GM12878 (cell line): Measurements from ENCODE around the gene SLC6A17.

Source experiments
- ESRRA ChIP-seq: IDR thresholded peaks from 2 replicates; pipeline ENCODE4 v1.6.1; 2012; ENCODE audit warnings: mild to moderate bottlenecking, low read length, improper control_type of control experiment
- TF ChIP-seq, protein P1 (sequence below), 3 experiments: IDR thresholded peaks in 2 of 3; conservative IDR thresholded peaks in 1 of 3; 2 replicates each; pipeline ENCODE4 v1.5.1; 2011; ENCODE audit warnings: low read depth in 3 of 3, low read length in 3 of 3, mild to moderate bottlenecking in 3 of 3, control low read depth in 2 of 3, moderate library complexity in 2 of 3, inconsistent platforms in 1 of 3, mixed read lengths in 1 of 3; ENCODE audit not compliant: control insufficient read depth in 2 of 3, insufficient read depth in 1 of 3; ENCODE audit errors: extremely low read depth in 1 of 3

DNA sequence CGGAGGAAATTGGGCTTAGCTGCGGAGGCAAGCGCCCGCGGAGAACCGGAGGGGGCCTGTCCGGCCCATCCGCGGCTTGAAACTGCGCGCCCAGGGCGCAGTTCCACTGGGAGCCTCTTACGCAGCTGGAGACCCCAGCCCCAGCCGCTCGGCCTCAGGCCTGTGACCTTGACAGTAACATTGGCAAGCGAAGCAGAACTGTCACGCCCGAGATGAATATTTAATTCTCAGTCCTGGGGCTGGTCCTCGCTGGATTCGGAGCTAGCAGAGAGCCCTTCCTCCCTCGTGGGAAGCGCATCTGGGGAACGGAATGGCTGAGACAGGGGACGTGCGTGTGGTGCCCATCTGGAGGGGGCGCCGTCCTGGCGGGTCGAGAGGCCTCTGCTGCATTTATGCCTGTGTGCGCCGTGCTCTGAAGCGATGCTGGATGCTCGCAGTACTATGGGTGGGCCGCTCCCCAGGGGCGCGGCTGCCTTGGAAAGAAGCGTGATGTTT is 928 bp downstream of the SLC6A17 start:
- TF ChIP-seq, protein P1, sequence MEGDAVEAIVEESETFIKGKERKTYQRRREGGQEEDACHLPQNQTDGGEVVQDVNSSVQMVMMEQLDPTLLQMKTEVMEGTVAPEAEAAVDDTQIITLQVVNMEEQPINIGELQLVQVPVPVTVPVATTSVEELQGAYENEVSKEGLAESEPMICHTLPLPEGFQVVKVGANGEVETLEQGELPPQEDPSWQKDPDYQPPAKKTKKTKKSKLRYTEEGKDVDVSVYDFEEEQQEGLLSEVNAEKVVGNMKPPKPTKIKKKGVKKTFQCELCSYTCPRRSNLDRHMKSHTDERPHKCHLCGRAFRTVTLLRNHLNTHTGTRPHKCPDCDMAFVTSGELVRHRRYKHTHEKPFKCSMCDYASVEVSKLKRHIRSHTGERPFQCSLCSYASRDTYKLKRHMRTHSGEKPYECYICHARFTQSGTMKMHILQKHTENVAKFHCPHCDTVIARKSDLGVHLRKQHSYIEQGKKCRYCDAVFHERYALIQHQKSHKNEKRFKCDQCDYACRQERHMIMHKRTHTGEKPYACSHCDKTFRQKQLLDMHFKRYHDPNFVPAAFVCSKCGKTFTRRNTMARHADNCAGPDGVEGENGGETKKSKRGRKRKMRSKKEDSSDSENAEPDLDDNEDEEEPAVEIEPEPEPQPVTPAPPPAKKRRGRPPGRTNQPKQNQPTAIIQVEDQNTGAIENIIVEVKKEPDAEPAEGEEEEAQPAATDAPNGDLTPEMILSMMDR (IDR thresholded peaks at IDR 0.05 in 2 of 3, conservative IDR thresholded peaks at IDR 0.05 in 1 of 3; ENCODE audit: control insufficient read depth in 2 of 3, extremely low read depth in 1 of 3, insufficient read depth in 1 of 3, low read depth in 3 of 3, low read length in 3 of 3): no peak
- TF ChIP-seq ESRRA: no peak
